Left ventricle myocardium inferior (tissue), 1 donor: ENCODE results near the gene CPLX4. TPM values are rescaled to one million over a fixed set of nuclear protein-coding genes. Genes with fewer than 3 reads are reported as not detected.

Experiments
- DNase-seq: peaks from one replicate; pipeline ENCODE4 v3.0.0-alpha.2; 2020
- H3K27ac ChIP-seq: fragments of 200-600 bp; replicated peaks from 2 replicates; pipeline ENCODE4 v1.8.0; 2021
- H3K27me3 ChIP-seq: fragments of 200-600 bp; 2 replicates; pipeline ENCODE4 v1.8.0; 2021; ENCODE audit warnings: low read depth
- H3K36me3 ChIP-seq: fragments of 200-600 bp; 2 replicates; pipeline ENCODE4 v1.8.0; 2021
- H3K4me1 ChIP-seq: fragments of 200-600 bp; 2 replicates; pipeline ENCODE4 v1.8.0; 2021
- H3K4me3 ChIP-seq: fragments of 200-600 bp; 2 replicates; pipeline ENCODE4 v1.8.0; 2021; ENCODE audit warnings: mild to moderate bottlenecking, moderate library complexity
- H3K9me3 ChIP-seq: fragments of 200-600 bp; replicated peaks from 2 replicates; pipeline ENCODE4 v1.8.0; 2021
- CTCF ChIP-seq: fragments of 200-600 bp; IDR thresholded peaks from 2 replicates; pipeline ENCODE4 v1.8.0; 2021; ENCODE audit warnings: antibody characterized with exemption, mild to moderate bottlenecking, borderline replicate concordance
- intact Hi-C: fragments of 100-400 bp; cut with micrococcal nuclease; formaldehyde crosslinking; loops from one replicate; pipeline ENCODE4 v1.11.0; 2022
- total RNA-seq: library from RNA; stranded (reverse); fragmentation: NEBNext Ultra II Directional; extraction: Animal tissue kit (Norgen Biotek cat#: 25700); gene quantifications from one replicate; pipeline ENCODE4 v1.2.1, GENCODE V29; 2021
- donor health status: DM: no; HTN: yes; CAD: no; lungs with severe emphysema.

CPLX4 gene
- total RNA-seq, 1 donor from 2014 or later: not detected

- intact Hi-C loops: no loop called here
- Histone ChIP-seq H3K4me1 (peaks cover 54% of the 10 kb centered on the region), H3K27ac (peak overlapping the region; percentile 93), H3K36me3 (peaks cover 33% of the 10 kb centered on the region), H3K9me3 (no peaks in the 10 kb centered on the region), H3K27me3 (no peaks in the 10 kb centered on the region), H3K4me3 (peak overlapping the region; percentile 96)
- DNase-seq: no peak
- TF ChIP-seq CTCF: no peak
These were observed 39.5 kb upstream of the CPLX4 start for GRCh38 chr18:59357928-59358327.

GRCh38 chr18:59354731-59355130, 36.3 kb upstream of the CPLX4 start:
- intact Hi-C loops: no loop called here
- Histone ChIP-seq H3K36me3 (peaks cover 64% of the 10 kb centered on the region), H3K4me3 (no peak overlapping the region), H3K27ac (no peak overlapping the region), H3K27me3 (no peaks in the 10 kb centered on the region), H3K4me1 (peaks cover 57% of the 10 kb centered on the region), H3K9me3 (no peaks in the 10 kb centered on the region)
- no peak for DNase-seq
- no peak for TF ChIP-seq CTCF

GRCh38 chr18:59353079-59353680, 34.7 kb upstream of the CPLX4 start:
- H3K27ac ChIP-seq: no peak overlapping the region
- H3K4me1 ChIP-seq: peaks cover 51% of the 10 kb centered on the region
- H3K9me3 ChIP-seq: no peaks in the 10 kb centered on the region
- no peak for DNase-seq
- no peak for TF ChIP-seq CTCF
- H3K27me3 ChIP-seq: no peaks in the 10 kb centered on the region
- intact Hi-C loops: no loop called here
- H3K36me3 ChIP-seq: peaks cover 80% of the 10 kb centered on the region
- no peak overlapping the region for H3K4me3 ChIP-seq

GRCh38 chr18:59352250-59352855, 33.9 kb upstream of the CPLX4 start:
- peaks cover 88% of the 10 kb centered on the region for H3K36me3 ChIP-seq
- intact Hi-C loops: no loop called here
- DNase-seq: no peak
- H3K9me3 ChIP-seq: no peaks in the 10 kb centered on the region
- no peak overlapping the region for H3K27ac ChIP-seq
- TF ChIP-seq CTCF: no peak
- H3K27me3 ChIP-seq: no peaks in the 10 kb centered on the region
- H3K4me1 ChIP-seq: peaks cover 42% of the 10 kb centered on the region
- no peak overlapping the region for H3K4me3 ChIP-seq

GRCh38 chr18:59345556-59345955, 27.1 kb upstream of the CPLX4 start:
- peaks cover 6% of the 10 kb centered on the region for H3K4me1 ChIP-seq
- intact Hi-C loops: no loop called here
- no peaks in the 10 kb centered on the region for H3K27me3 ChIP-seq
- DNase-seq: no peak
- H3K27ac ChIP-seq: no peak overlapping the region
- H3K36me3 ChIP-seq: peaks cover 98% of the 10 kb centered on the region
- no peak overlapping the region for H3K4me3 ChIP-seq
- TF ChIP-seq CTCF: no peak
- peaks cover 17% of the 10 kb centered on the region for H3K9me3 ChIP-seq
